ENCODE results near the gene PIK3IP1.

Gene PIK3IP1

GRCh38 chr22:31282748-31283468 lies 9.4 kb downstream of the PIK3IP1 start:
- Mint-ChIP-seq H3K36me3 (ENCODE audit: insufficient read depth) (peaks cover 81% of the 10 kb centered on the region), H3K27me3 (no peaks in the 10 kb centered on the region), H3K27ac (ENCODE audit: low read depth) (peak overlapping the region; percentile 100), H3K9me3 (no peaks in the 10 kb centered on the region), H3K4me1 (peaks cover 68% of the 10 kb centered on the region), H3K4me3 (peak overlapping the region; percentile 48)
- DNase-seq (ENCODE audit: low spot score in 2 of 2) (no peak), ATAC-seq (replicated peaks; ENCODE audit: extremely low read depth, poor library complexity, severe bottlenecking) (no peak)

DNA sequence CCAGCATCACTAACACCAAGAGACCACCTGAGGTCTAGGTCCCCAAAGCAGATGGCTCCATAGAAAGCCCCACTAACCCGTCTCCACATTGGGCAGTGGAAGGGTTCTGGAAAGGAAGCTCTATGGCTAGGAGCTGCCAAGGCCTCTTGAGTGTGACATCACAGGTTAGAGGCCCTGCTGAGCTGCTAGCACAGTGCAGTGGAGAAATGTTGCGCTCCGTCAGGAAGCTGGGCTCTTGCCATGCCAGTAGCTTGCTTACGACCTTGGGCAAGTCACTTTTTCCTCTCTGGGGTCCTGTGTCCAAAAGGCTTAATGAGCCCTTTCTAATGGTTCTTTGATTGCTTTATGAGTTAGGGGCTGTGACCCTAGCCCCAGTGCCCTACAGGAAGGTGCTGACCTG lies 10.6 kb downstream of the PIK3IP1 start:
- peak overlapping the region; percentile 35 for H3K27ac Mint-ChIP-seq (ENCODE audit: low read depth)
- ATAC-seq (replicated peaks; ENCODE audit: extremely low read depth, poor library complexity, severe bottlenecking): no peak
- no peaks in the 10 kb centered on the region for H3K9me3 Mint-ChIP-seq
- peaks cover 75% of the 10 kb centered on the region for H3K36me3 Mint-ChIP-seq (ENCODE audit: insufficient read depth)
- peaks cover 63% of the 10 kb centered on the region for H3K4me1 Mint-ChIP-seq
- no peaks in the 10 kb centered on the region for H3K27me3 Mint-ChIP-seq
- H3K4me3 Mint-ChIP-seq: no peak overlapping the region
- no peak for DNase-seq (ENCODE audit: low spot score in 2 of 2)

DNA sequence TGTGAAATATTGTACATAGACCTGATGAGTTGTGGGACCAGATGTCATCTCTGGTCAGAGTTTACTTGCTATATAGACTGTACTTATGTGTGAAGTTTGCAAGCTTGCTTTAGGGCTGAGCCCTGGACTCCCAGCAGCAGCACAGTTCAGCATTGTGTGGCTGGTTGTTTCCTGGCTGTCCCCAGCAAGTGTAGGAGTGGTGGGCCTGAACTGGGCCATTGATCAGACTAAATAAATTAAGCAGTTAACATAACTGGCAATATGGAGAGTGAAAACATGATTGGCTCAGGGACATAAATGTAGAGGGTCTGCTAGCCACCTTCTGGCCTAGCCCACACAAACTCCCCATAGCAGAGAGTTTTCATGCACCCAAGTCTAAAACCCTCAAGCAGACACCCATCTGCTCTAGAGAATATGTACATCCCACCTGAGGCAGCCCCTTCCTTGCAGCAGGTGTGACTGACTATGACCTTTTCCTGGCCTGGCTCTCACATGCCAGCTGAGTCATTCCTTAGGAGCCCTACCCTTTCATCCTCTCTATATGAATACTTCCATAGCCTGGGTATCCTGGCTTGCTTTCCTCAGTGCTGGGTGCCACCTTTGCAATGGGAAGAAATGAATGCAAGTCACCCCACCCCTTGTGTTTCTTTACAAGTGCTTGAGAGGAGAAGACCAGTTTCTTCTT lies 12.3 kb downstream of the PIK3IP1 start:
- Mint-ChIP-seq H3K4me1 (peaks cover 49% of the 10 kb centered on the region), H3K27me3 (no peaks in the 10 kb centered on the region), H3K4me3 (no peak overlapping the region), H3K36me3 (ENCODE audit: insufficient read depth) (peaks cover 66% of the 10 kb centered on the region), H3K27ac (ENCODE audit: low read depth) (peak overlapping the region; percentile 88), H3K9me3 (no peaks in the 10 kb centered on the region)
- no peak for DNase-seq (ENCODE audit: low spot score in 2 of 2)
- no peak for ATAC-seq (replicated peaks; ENCODE audit: extremely low read depth, poor library complexity, severe bottlenecking)

DNA sequence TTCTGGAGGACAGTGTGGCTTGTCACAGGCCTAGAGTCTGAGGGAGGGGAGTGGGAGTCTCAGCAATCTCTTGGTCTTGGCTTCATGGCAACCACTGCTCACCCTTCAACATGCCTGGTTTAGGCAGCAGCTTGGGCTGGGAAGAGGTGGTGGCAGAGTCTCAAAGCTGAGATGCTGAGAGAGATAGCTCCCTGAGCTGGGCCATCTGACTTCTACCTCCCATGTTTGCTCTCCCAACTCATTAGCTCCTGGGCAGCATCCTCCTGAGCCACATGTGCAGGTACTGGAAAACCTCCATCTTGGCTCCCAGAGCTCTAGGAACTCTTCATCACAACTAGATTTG lies 13.0 kb downstream of the PIK3IP1 start:
- Mint-ChIP-seq H3K4me1 (peaks cover 51% of the 10 kb centered on the region), H3K27me3 (no peaks in the 10 kb centered on the region), H3K27ac (ENCODE audit: low read depth) (peak overlapping the region; percentile 88), H3K4me3 (peak overlapping the region; percentile 46), H3K36me3 (ENCODE audit: insufficient read depth) (peaks cover 61% of the 10 kb centered on the region), H3K9me3 (no peaks in the 10 kb centered on the region)
- ATAC-seq (replicated peaks; ENCODE audit: extremely low read depth, poor library complexity, severe bottlenecking) (no peak), DNase-seq (ENCODE audit: low spot score in 2 of 2) (no peak)

GRCh38 chr22:31278626-31279326 lies 13.5 kb downstream of the PIK3IP1 start:
- DNase-seq (ENCODE audit: low spot score in 2 of 2): no peak
- no peaks in the 10 kb centered on the region for H3K9me3 Mint-ChIP-seq
- H3K4me3 Mint-ChIP-seq: peak overlapping the region; percentile 46
- peaks cover 51% of the 10 kb centered on the region for H3K4me1 Mint-ChIP-seq
- peak overlapping the region; percentile 88 for H3K27ac Mint-ChIP-seq (ENCODE audit: low read depth)
- peaks cover 60% of the 10 kb centered on the region for H3K36me3 Mint-ChIP-seq (ENCODE audit: insufficient read depth)
- peak; percentile 67 for ATAC-seq (replicated peaks; ENCODE audit: extremely low read depth, poor library complexity, severe bottlenecking)
- no peaks in the 10 kb centered on the region for H3K27me3 Mint-ChIP-seq

GRCh38 chr22:31278151-31278621 lies 14.1 kb downstream of the PIK3IP1 start:
- Mint-ChIP-seq H3K9me3 (no peaks in the 10 kb centered on the region), H3K27ac (ENCODE audit: low read depth) (peak overlapping the region; percentile 88), H3K4me1 (peaks cover 48% of the 10 kb centered on the region), H3K4me3 (no peak overlapping the region), H3K27me3 (no peaks in the 10 kb centered on the region), H3K36me3 (ENCODE audit: insufficient read depth) (peaks cover 56% of the 10 kb centered on the region)
- DNase-seq (ENCODE audit: low spot score in 2 of 2): no peak
- no peak for ATAC-seq (replicated peaks; ENCODE audit: extremely low read depth, poor library complexity, severe bottlenecking)

DNA sequence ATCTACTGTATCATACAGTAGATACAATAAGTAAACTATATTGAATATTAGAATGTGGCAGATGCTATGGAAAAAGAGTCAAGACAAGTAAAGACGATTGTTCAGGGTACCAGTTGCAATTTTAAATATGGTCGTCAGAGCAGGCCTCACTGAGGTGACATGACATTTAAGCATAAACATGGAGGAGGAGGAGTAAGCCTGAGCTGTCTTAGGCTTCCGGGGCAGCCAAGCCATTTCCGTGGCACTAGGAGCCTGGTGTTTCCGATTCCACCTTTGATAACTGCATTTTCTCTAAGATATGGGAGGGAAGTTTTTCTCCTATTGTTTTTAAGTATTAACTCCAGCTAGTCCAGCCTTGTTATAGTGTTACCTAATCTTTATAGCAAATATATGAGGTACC lies 14.5 kb downstream of the PIK3IP1 start:
- Mint-ChIP-seq H3K27ac (ENCODE audit: low read depth) (no peak overlapping the region), H3K36me3 (ENCODE audit: insufficient read depth) (peaks cover 54% of the 10 kb centered on the region), H3K27me3 (no peaks in the 10 kb centered on the region), H3K4me3 (no peak overlapping the region), H3K4me1 (peaks cover 44% of the 10 kb centered on the region), H3K9me3 (no peaks in the 10 kb centered on the region)
- no peak for DNase-seq (ENCODE audit: low spot score in 2 of 2)
- ATAC-seq (replicated peaks; ENCODE audit: extremely low read depth, poor library complexity, severe bottlenecking): no peak

DNA sequence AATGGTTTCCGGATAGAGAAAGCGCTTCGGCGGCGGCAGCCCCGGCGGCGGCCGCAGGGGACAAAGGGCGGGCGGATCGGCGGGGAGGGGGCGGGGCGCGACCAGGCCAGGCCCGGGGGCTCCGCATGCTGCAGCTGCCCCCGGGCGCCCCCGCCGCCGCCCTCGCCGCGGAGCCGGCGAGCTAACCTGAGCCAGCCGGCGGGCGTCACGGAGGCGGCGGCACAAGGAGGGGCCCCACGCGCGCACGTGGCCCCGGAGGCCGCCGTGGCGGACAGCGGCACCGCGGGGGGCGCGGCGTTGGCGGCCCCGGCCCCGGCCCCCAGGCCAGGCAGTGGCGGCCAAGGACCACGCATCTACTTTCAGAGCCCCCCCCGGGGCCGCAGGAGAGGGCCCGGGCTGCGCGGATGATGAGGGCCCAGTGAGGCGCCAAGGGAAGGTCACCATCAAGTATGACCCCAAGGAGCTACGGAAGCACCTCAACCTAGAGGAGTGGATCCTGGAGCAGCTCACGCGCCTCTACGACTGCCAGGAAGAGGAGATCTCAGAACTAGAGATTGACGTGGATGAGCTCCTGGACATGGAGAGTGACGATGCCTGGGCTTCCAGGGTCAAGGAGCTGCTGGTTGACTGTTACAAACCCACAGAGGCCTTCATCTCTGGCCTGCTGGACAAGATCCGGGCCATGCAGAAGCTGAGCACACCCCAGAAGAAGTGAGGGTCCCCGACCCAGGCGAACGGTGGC lies 15.7 kb downstream of the PIK3IP1 start:
- Mint-ChIP-seq H3K36me3 (ENCODE audit: insufficient read depth) (peaks cover 44% of the 10 kb centered on the region), H3K27me3 (no peaks in the 10 kb centered on the region), H3K27ac (ENCODE audit: low read depth) (no peak overlapping the region), H3K4me3 (no peak overlapping the region), H3K4me1 (peaks cover 38% of the 10 kb centered on the region), H3K9me3 (no peaks in the 10 kb centered on the region)
- ATAC-seq (replicated peaks; ENCODE audit: extremely low read depth, poor library complexity, severe bottlenecking) (no peak), DNase-seq (ENCODE audit: low spot score in 2 of 2) (no peak)

GRCh38 chr22:31275576-31275975 lies 16.7 kb downstream of the PIK3IP1 start:
- Mint-ChIP-seq H3K4me1 (peaks cover 37% of the 10 kb centered on the region), H3K4me3 (no peak overlapping the region), H3K27me3 (no peaks in the 10 kb centered on the region), H3K27ac (ENCODE audit: low read depth) (no peak overlapping the region), H3K9me3 (no peaks in the 10 kb centered on the region), H3K36me3 (ENCODE audit: insufficient read depth) (peaks cover 34% of the 10 kb centered on the region)
- ATAC-seq (replicated peaks; ENCODE audit: extremely low read depth, poor library complexity, severe bottlenecking) (no peak), DNase-seq (ENCODE audit: low spot score in 2 of 2) (no peak)

GRCh38 chr22:31275018-31275417 lies 17.3 kb downstream of the PIK3IP1 start:
- Mint-ChIP-seq H3K36me3 (ENCODE audit: insufficient read depth) (peaks cover 32% of the 10 kb centered on the region), H3K27ac (ENCODE audit: low read depth) (peak overlapping the region; percentile 14), H3K27me3 (no peaks in the 10 kb centered on the region), H3K9me3 (no peaks in the 10 kb centered on the region), H3K4me3 (no peak overlapping the region), H3K4me1 (peaks cover 37% of the 10 kb centered on the region)
- DNase-seq (ENCODE audit: low spot score in 2 of 2) (no peak), ATAC-seq (replicated peaks; ENCODE audit: extremely low read depth, poor library complexity, severe bottlenecking) (no peak)

GRCh38 chr22:31274017-31274416 lies 18.3 kb downstream of the PIK3IP1 start:
- H3K27me3 Mint-ChIP-seq: no peaks in the 10 kb centered on the region
- DNase-seq (ENCODE audit: low spot score in 2 of 2) (no peak), ATAC-seq (replicated peaks; ENCODE audit: extremely low read depth, poor library complexity, severe bottlenecking) (no peak)
- no peak overlapping the region for H3K4me3 Mint-ChIP-seq
- no peak overlapping the region for H3K27ac Mint-ChIP-seq (ENCODE audit: low read depth)
- peaks cover 32% of the 10 kb centered on the region for H3K36me3 Mint-ChIP-seq (ENCODE audit: insufficient read depth)
- no peaks in the 10 kb centered on the region for H3K9me3 Mint-ChIP-seq
- peaks cover 34% of the 10 kb centered on the region for H3K4me1 Mint-ChIP-seq

All from central memory CD8-positive, alpha-beta T cell (primary cell).